GM19372 (cell line): Measurements from ENCODE around the gene HCN4.
"Not testable (repeated sequence)": the region's sequence is repeated elsewhere in the genome, so short reads cannot be mapped to it uniquely, and the experiment has no call there.

Experiments used
- ATAC-seq: cut with Tn5 transposase; IDR thresholded peaks from one replicate; pipeline ENCODE4 v1.9.1; 2021; ENCODE audit warnings: mild to moderate bottlenecking, low read depth, moderate library complexity; ENCODE audit not compliant: unreplicated experiment

HCN4 gene

GRCh38 chr15:73368301-73369136 is at the start of gene HCN4:
Gene HCN4 (minus strand): TSS chr15:73368958. CDS start chr15:73368270, 688 bp downstream.
- no peak for ATAC-seq

GRCh38 chr15:73414876-73415275 is 46.1 kb upstream of the HCN4 start:
- no peak for ATAC-seq

GRCh38 chr15:73403171-73403570 is 34.4 kb upstream of the HCN4 start:
- no peak for ATAC-seq

- not testable (repeated sequence) for ATAC-seq
Observed at GRCh38 chr15:73400222-73400621, 31.5 kb upstream of the HCN4 start.

- ATAC-seq = no peak
Observed at GRCh38 chr15:73398861-73399260, 30.1 kb upstream of the HCN4 start.

GRCh38 chr15:73397461-73397860 is 28.7 kb upstream of the HCN4 start:
- no peak for ATAC-seq

GRCh38 chr15:73395671-73396070 is 26.9 kb upstream of the HCN4 start:
- ATAC-seq = no peak

- ATAC-seq = no peak
Observed at GRCh38 chr15:73394782-73395181, 26.0 kb upstream of the HCN4 start.

GRCh38 chr15:73393336-73393735 is 24.6 kb upstream of the HCN4 start:
- no peak for ATAC-seq

GRCh38 chr15:73392025-73392424 is 23.3 kb upstream of the HCN4 start:
- ATAC-seq = no peak

GRCh38 chr15:73391128-73391872 is 22.5 kb upstream of the HCN4 start:
- ATAC-seq = no peak

GRCh38 chr15:73389971-73390544 is 21.3 kb upstream of the HCN4 start:
- ATAC-seq = no peak

GRCh38 chr15:73389539-73389938 is 20.8 kb upstream of the HCN4 start:
- no peak for ATAC-seq

GRCh38 chr15:73388256-73388781 is 19.6 kb upstream of the HCN4 start:
- no peak for ATAC-seq

- no peak for ATAC-seq
Observed at GRCh38 chr15:73387507-73388255, 18.9 kb upstream of the HCN4 start.

- no peak for ATAC-seq
Observed at GRCh38 chr15:73386886-73387506, 18.2 kb upstream of the HCN4 start.

- no peak for ATAC-seq
Observed at GRCh38 chr15:73386238-73386637, 17.5 kb upstream of the HCN4 start.

- ATAC-seq = no peak
Observed at GRCh38 chr15:73385205-73385604, 16.4 kb upstream of the HCN4 start.

- no peak for ATAC-seq
Observed at GRCh38 chr15:73383310-73384189, 14.8 kb upstream of the HCN4 start.
